Aorta (tissue), 5 donors: Measurements from ENCODE around the gene SLC22A8. TPM values are rescaled to one million over a fixed set of nuclear protein-coding genes. Genes with fewer than 3 reads are reported as not detected.

Source experiments
- ATAC-seq: fragments of 200-7000 bp; cut with Tn5 transposase; one replicate; pipeline ENCODE4 v1.9.1; 2022; ENCODE audit warnings: moderate library complexity; ENCODE audit not compliant: low FRiP score
- DNase-seq, 2 donors: peaks; one replicate each; pipeline ENCODE4 v3.0.0-alpha.2; 2020
- H3K27ac ChIP-seq, 2 donors: one replicate each; pipeline ENCODE4 v1.5.1; 2013; ENCODE audit warnings: low read length in 2 of 2, mild to moderate bottlenecking in 2 of 2, moderate library complexity in 2 of 2, control low read depth in 1 of 2, inconsistent platforms in 1 of 2, low read depth in 1 of 2
- H3K27me3 ChIP-seq, 2 donors: one replicate each; pipeline ENCODE4 v1.6.1; 2013; ENCODE audit warnings: control low read depth in 1 of 2, low read length in 1 of 2, mild to moderate bottlenecking in 1 of 2, moderate library complexity in 1 of 2; ENCODE audit not compliant: insufficient read depth in 2 of 2, control insufficient read depth in 1 of 2
- H3K36me3 ChIP-seq, 2 donors: one replicate each; pipeline ENCODE4 v1.6.1; 2013; ENCODE audit warnings: control low read depth in 1 of 2, low read length in 1 of 2, mild to moderate bottlenecking in 1 of 2; ENCODE audit not compliant: insufficient read depth in 2 of 2, control insufficient read depth in 1 of 2
- H3K4me1 ChIP-seq, 2 donors: one replicate each; pipeline ENCODE4 v1.6.1; 2013; ENCODE audit warnings: low read length in 2 of 2, control low read depth in 1 of 2, mild to moderate bottlenecking in 1 of 2, moderate library complexity in 1 of 2; ENCODE audit not compliant: insufficient read depth in 2 of 2, control insufficient read depth in 1 of 2
- H3K4me3 ChIP-seq, 2 donors: one replicate each; pipeline ENCODE4 v1.5.1; 2013; ENCODE audit warnings: low read length in 2 of 2, control low read depth in 1 of 2, mild to moderate bottlenecking in 1 of 2
- H3K9me3 ChIP-seq: one replicate; pipeline ENCODE4 v1.6.1; 2013; ENCODE audit warnings: mild to moderate bottlenecking, low read length; ENCODE audit not compliant: control insufficient read depth
- WGBS, 2 donors: extraction: QIAGEN DNeasy Blood & Tissue Kit; methylation state at CpG; one replicate each; pipeline ENCODE4 v1.1.7; 2013; 5-methylcytosine and 5-hydroxymethylcytosine counted together
- intact Hi-C, 2 donors: fragments of 100-400 bp; cut with DNase I; formaldehyde crosslinking; loops; one replicate each; pipeline versions ENCODE4 v1.14.2 to v1.15.0; 2022
- polyA plus RNA-seq, 2 donors: library from polyadenylated mRNA; stranded (reverse); fragments of 200-250 nt; gene quantifications; one replicate each; pipeline ENCODE4 v1.2.3, GENCODE V29; 2013
- total RNA-seq, 2 donors: library from RNA; stranded (reverse); fragmentation: NEBNext Ultra II Directional; extraction: Animal tissue kit (Norgen Biotek cat#: 25700); gene quantifications; one replicate each; pipeline ENCODE4 v1.2.1, GENCODE V29; 2021
- donor health status: healthy with polysubstance abuse.
- donor health status: Bipolar disorder and iron deficiency.
- donor health status: DM: no; HTN: no; CAD: no.
- donor health status: DM: no; HTN: no; CAD: no.
- donor health status: DM: yes; HTN: yes; CAD: no.

SLC22A8 gene
- total and polyA plus RNA-seq, 4 donors = not detected

- ATAC-seq (no peak), DNase-seq (no peak)
- intact Hi-C loops = no loop called here
- Histone ChIP-seq H3K4me3 (no peak overlapping the region), H3K4me1 (no peaks in the 10 kb centered on the region), H3K27ac (no peak overlapping the region), H3K27me3 (no peaks in the 10 kb centered on the region), H3K36me3 (no peaks in the 10 kb centered on the region), H3K9me3 (peaks cover 2% of the 10 kb centered on the region)
- 71 to 80% methylated on average over 7 of the region's 7 CpGs for WGBS, 2 donors
Observed at GRCh38 chr11:62999649-63000048, 16.0 kb downstream of the SLC22A8 start.

- Histone ChIP-seq H3K36me3 (no peaks in the 10 kb centered on the region), H3K4me3 (no peak overlapping the region), H3K9me3 (peaks cover 2% of the 10 kb centered on the region), H3K4me1 (no peaks in the 10 kb centered on the region), H3K27me3 (no peaks in the 10 kb centered on the region), H3K27ac (no peak overlapping the region)
- DNase-seq (no peak), ATAC-seq (no peak)
- WGBS, 2 donors = 90 to 99% methylated on average over 5 of the region's 5 CpGs
- intact Hi-C loops = no loop called here
Observed at GRCh38 chr11:62999156-62999555, 16.5 kb downstream of the SLC22A8 start.

- Histone ChIP-seq H3K9me3 (peaks cover 2% of the 10 kb centered on the region), H3K27ac (no peak overlapping the region), H3K4me3 (no peak overlapping the region), H3K4me1 (no peaks in the 10 kb centered on the region), H3K36me3 (no peaks in the 10 kb centered on the region), H3K27me3 (no peaks in the 10 kb centered on the region)
- WGBS, 2 donors = 14 to 29% methylated on average over 1 of the region's 1 CpG
- ATAC-seq = no peak
- intact Hi-C loops = no loop called here
- peak in 1 of 2 donors; percentile 69 for DNase-seq
Observed at GRCh38 chr11:62996271-62996670, 19.4 kb downstream of the SLC22A8 start.

DNA sequence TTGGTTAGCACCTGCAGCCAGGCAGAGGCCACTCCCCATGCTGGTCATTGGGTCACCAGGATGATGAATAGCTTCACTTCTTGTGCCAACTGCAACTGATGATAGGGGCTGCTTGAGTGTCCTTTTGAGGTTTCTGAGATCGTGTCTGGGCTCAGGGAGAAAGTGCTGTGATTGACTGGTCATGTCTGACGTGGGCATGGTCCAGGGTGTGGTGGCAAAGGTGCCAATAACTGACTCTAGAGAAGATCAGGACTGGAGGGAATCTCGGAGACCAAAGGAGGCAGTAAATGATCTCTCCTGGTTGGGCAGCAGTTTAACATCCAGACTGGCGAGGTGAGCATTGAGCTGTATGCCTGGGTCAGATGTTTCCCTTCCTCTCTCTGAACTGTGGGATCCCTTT, 20.9 kb downstream of the SLC22A8 start:
- Histone ChIP-seq H3K4me3 (no peak overlapping the region), H3K27me3 (no peaks in the 10 kb centered on the region), H3K4me1 (no peaks in the 10 kb centered on the region), H3K36me3 (no peaks in the 10 kb centered on the region), H3K27ac (no peak overlapping the region), H3K9me3 (peaks cover 2% of the 10 kb centered on the region)
- ATAC-seq (no peak), DNase-seq (no peak)
- 68 to 71% methylated on average over 4 of the region's 4 CpGs for WGBS, 2 donors
- intact Hi-C loops = no loop called here

DNA sequence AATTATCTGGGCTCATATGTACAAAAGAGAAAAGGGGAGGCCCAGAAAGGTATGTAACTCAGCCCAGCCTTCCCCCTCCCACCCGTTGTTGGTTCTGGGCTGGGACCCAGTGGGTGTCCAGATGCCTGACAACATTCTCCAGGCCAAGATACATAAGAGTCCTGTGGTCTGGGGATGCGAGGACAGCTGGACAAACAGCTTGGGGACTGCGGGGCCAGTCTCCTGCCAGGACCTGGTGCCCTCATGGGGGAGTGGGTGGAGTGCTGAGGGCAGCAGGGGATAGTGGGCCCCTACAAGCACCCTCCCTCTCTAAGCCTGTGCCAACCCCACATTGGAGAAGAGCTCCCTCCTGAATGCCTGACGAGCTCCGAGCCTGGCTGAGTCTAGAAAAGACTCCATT, 27.4 kb downstream of the SLC22A8 start:
- Histone ChIP-seq H3K9me3 (no peaks in the 10 kb centered on the region), H3K4me1 (no peaks in the 10 kb centered on the region), H3K27me3 (no peaks in the 10 kb centered on the region), H3K4me3 (no peak overlapping the region), H3K36me3 (no peaks in the 10 kb centered on the region), H3K27ac (no peak overlapping the region)
- DNase-seq (no peak), ATAC-seq (no peak)
- intact Hi-C loops = no loop called here
- WGBS, 2 donors = 35 to 39% methylated on average over 5 of the region's 5 CpGs

DNA sequence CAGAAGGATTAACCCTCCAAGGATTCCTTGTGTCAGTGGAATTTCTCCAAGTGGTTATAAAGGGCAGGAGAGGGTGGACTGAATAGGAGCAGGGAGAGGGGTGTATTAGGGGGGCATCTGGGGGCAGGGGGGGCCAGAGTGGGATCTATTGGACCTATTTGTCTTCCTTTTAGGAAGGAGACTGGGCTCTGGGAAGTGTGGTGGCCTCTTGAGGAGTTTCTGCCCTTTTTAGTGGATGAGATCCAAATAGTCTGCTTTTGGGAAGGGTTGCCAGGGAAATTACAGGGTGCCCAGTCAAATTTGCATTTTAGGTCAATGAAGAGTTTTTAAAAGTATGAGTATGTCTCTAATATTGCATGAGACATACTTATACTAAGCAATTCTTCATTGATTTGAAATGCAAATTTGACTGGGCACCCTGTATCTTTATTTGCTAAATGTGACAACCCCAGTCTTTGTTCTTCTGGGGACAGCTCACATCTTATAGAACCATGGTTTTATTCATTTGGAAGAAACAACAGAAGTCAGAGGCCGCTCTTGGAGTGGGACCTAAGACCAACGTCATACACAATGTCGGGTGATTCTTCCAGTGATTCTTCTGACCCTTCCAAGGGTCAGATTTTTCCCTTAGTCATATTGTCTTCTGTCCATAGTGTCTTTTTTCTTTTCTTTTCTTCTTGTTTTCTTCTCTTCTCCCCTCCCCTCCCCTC, 30.4 kb downstream of the SLC22A8 start:
- Histone ChIP-seq H3K9me3 (no peaks in the 10 kb centered on the region), H3K4me3 (no peak overlapping the region), H3K27me3 (no peaks in the 10 kb centered on the region), H3K4me1 (no peaks in the 10 kb centered on the region), H3K27ac (no peak overlapping the region), H3K36me3 (no peaks in the 10 kb centered on the region)
- ATAC-seq (no peak), DNase-seq (no peak)
- WGBS, 2 donors = 79 to 81% methylated on average over 3 of the region's 3 CpGs
- intact Hi-C loops = no loop called here

GRCh38 chr11:62984451-62984991, 31.1 kb downstream of the SLC22A8 start, which contains the start of gene SLC22A6:
TSS of gene SLC22A6 (minus strand) at chr11:62984967. CDS start at chr11:62984690, 277 bp downstream.
- Histone ChIP-seq H3K9me3 (no peaks in the 10 kb centered on the region), H3K4me3 (no peak within 1 kb of the TSS), H3K36me3 (no peaks in the 10 kb centered on the region), H3K4me1 (no peaks in the 10 kb centered on the region), H3K27ac (no peak within 1 kb of the TSS), H3K27me3 (no peaks in the 10 kb centered on the region)
- 63 to 67% methylated on average over 12 to 14 of the region's 14 CpGs for WGBS, 2 donors
- ATAC-seq (no peak), DNase-seq (no peak)
- intact Hi-C loops = no loop called here

- DNase-seq = no peak
- WGBS, 2 donors = 88 to 89% methylated on average over 13 of the region's 13 CpGs
- no peaks in the 10 kb centered on the region for H3K36me3 ChIP-seq
- H3K4me1 ChIP-seq = no peaks in the 10 kb centered on the region
- no peaks in the 10 kb centered on the region for H3K9me3 ChIP-seq
- no peak overlapping the region for H3K4me3 ChIP-seq
- H3K27ac ChIP-seq = no peak overlapping the region
- no peak for ATAC-seq
- H3K27me3 ChIP-seq = no peaks in the 10 kb centered on the region
- intact Hi-C loops = no loop called here
Observed at GRCh38 chr11:62983536-62984199, 32.0 kb downstream of the SLC22A8 start.

DNA sequence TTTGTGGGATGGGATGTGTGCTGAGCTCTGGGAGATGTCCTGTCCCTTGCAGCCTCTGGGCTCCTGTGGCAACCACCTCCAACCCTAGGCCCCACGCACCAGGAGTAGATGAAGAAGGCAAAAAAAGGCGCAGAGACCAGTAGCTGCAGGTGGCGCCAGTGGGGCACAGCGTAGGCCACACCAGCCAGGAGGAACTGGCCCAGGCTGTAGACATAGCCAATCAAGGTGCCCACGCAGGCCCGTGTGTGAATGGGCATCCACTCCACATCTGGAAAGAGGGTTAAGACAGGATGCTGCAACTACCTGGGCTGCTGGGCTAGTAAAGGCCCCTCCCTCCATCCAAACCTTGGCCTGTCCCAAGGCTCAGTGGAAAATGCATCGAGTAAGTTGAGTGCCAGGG, 33.9 kb downstream of the SLC22A8 start:
- ATAC-seq = no peak
- no peaks in the 10 kb centered on the region for H3K36me3 ChIP-seq
- H3K27me3 ChIP-seq = no peaks in the 10 kb centered on the region
- intact Hi-C loops = no loop called here
- no peak overlapping the region for H3K4me3 ChIP-seq
- H3K4me1 ChIP-seq = no peaks in the 10 kb centered on the region
- WGBS, 2 donors = 81 to 83% methylated on average over 7 of the region's 7 CpGs
- no peaks in the 10 kb centered on the region for H3K9me3 ChIP-seq
- DNase-seq = no peak
- H3K27ac ChIP-seq = no peak overlapping the region
